Measurements from ENCODE around the gene DNAH3.
A peak's percentile ranks its signal among the peaks of the same experiment; 100 is the strongest.
"Not testable (repeated sequence)": the region's sequence is repeated elsewhere in the genome, so short reads cannot be mapped to it uniquely, and the experiment has no call there.

The DNAH3 gene

DNA sequence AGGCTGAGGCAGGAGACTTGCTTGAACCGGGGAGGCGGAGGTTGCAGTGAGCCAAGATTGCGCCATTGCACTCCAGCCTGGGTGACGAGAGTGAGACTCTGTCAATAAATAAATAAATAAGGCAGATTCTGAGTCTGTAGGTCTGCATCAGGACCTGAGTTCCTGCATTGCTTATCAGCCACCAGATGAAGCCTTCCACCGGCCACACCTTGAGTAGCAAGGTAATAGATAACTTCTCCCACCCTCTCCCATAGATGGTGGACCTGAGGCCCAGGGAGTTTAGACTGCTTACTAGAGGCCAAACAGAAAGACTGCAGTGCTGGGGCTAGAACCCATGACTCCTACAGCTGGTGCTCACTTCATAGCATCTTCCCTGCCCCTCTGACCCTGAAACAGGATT, 38.7 kb upstream of the DNAH3 start:
- H3K27me3 ChIP-seq (ENCODE audit: control insufficient read depth in 2 of 2, insufficient read depth in 2 of 2, low read length in 2 of 2), result peaks cover 0 to 2% of the 10 kb centered on the region in 2 donors
- no peak overlapping the region for H3K4me3 ChIP-seq (ENCODE audit: low read length in 2 of 2)
- peaks cover 4 to 9% of the 10 kb centered on the region in 2 donors for H3K4me1 ChIP-seq (ENCODE audit: control insufficient read depth in 2 of 2, insufficient read depth in 2 of 2, low read length in 2 of 2)
- no peak overlapping the region for H3K27ac ChIP-seq (ENCODE audit: low read depth in 2 of 2, low read length in 2 of 2)
- no peak overlapping the region for H3K9ac ChIP-seq (ENCODE audit: low read depth in 1 of 2, low read length in 2 of 2)
- no peaks in the 10 kb centered on the region for H3K36me3 ChIP-seq (ENCODE audit: control insufficient read depth in 2 of 2, insufficient read depth in 2 of 2, low read length in 2 of 2)
- peaks cover 0 to 2% of the 10 kb centered on the region in 2 donors for H3K9me3 ChIP-seq (ENCODE audit: control insufficient read depth in 2 of 2, low read length in 2 of 2)

DNA sequence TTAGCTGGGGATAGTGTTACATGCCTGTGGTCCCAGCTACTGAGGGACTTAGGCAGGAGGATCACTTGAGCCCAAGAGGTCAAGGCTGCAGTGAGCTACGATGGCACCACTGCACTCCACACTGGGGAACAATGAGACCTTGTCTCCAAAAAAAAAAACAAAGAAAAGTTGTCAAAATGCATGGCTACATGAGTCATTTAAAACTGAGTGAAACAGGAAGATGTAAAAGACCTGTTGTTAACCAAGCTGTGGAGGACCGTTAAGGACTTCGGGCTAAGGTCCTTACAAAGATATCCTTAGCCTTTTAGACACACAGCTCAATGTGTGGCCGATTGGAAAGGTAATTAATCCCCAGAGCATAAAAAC, 35.7 kb upstream of the DNAH3 start:
- H3K9me3 ChIP-seq (ENCODE audit: control insufficient read depth in 2 of 2, low read length in 2 of 2), result no peaks in the 10 kb centered on the region
- H3K4me1 ChIP-seq (ENCODE audit: control insufficient read depth in 2 of 2, insufficient read depth in 2 of 2, low read length in 2 of 2), result peaks cover 4 to 9% of the 10 kb centered on the region in 2 donors
- no peak overlapping the region for H3K9ac ChIP-seq (ENCODE audit: low read depth in 1 of 2, low read length in 2 of 2)

DNA sequence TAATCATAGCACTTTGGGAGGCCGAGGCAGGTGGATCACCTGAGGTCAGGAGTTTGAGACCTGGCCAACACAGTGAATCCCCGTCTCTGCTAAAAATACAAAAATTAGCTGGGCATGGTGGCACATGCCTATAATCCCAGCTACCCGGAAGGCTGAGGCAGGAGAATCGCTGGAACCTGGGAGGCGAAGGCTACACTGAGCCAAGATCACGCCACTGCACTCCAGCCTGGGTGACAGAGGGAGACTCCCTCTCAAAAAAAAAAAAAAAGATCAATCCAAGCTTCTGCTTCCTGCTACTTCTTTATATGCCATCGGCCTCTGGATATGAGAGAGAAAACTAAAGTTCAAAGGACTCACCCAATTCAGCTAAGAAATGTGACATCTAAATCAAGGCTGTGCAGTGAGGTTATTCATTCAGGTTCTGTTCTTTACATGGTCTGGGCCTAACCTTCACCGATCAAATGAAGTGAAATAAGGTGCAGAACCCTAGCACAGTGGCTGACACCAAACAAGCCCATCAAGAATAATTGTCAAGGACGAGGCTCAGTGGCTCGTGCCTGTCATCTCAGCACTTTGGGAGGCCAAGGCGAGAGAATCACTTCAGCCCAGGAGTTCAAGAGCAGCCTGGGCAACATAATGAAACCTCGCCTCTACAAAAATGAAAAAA, 35.1 kb upstream of the DNAH3 start:
- Histone ChIP-seq H3K27me3 (ENCODE audit: control insufficient read depth in 2 of 2, insufficient read depth in 2 of 2, low read length in 2 of 2) (peaks cover 0 to 2% of the 10 kb centered on the region in 2 donors), H3K9me3 (ENCODE audit: control insufficient read depth in 2 of 2, low read length in 2 of 2) (no peaks in the 10 kb centered on the region), H3K4me3 (ENCODE audit: low read length in 2 of 2) (no peak overlapping the region), H3K9ac (ENCODE audit: low read depth in 1 of 2, low read length in 2 of 2) (no peak overlapping the region), H3K27ac (ENCODE audit: low read depth in 2 of 2, low read length in 2 of 2) (peak overlapping the region in 1 of 2 donors; percentile 32), H3K4me1 (ENCODE audit: control insufficient read depth in 2 of 2, insufficient read depth in 2 of 2, low read length in 2 of 2) (peaks cover 4 to 9% of the 10 kb centered on the region in 2 donors), H3K36me3 (ENCODE audit: control insufficient read depth in 2 of 2, insufficient read depth in 2 of 2, low read length in 2 of 2) (peaks cover 13 to 14% of the 10 kb centered on the region in 2 donors)

More for the DNA sequence above, 35.7 kb upstream of the DNAH3 start:
- H3K27ac ChIP-seq (ENCODE audit: low read depth in 2 of 2, low read length in 2 of 2), result peak overlapping the region in 1 of 2 donors; percentile 4
- H3K27me3 ChIP-seq (ENCODE audit: control insufficient read depth in 2 of 2, insufficient read depth in 2 of 2, low read length in 2 of 2), result peaks cover 0 to 2% of the 10 kb centered on the region in 2 donors
- peaks cover 9% of the 10 kb centered on the region in 2 donors for H3K36me3 ChIP-seq (ENCODE audit: control insufficient read depth in 2 of 2, insufficient read depth in 2 of 2, low read length in 2 of 2)
- no peak overlapping the region for H3K4me3 ChIP-seq (ENCODE audit: low read length in 2 of 2)

DNA sequence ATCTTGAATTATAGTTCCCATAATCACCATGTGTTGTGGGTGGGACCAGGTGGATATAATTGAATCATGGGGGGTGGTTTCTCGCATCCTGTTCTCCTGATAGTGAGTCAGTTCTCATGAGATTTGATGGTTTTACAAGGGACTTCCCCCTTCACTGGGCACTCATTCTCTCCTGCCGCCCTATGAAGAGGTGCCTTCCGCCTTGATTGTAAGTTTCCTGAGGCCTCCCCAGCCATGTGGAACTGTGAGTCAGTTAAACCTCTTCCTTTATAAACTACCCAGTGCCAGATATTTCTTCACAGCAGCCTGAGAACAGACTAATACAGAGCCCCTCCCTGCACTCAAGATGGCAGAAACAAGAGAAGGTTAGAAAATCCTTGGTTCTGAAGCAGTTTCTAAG, 34.2 kb upstream of the DNAH3 start:
- H3K36me3 ChIP-seq (ENCODE audit: control insufficient read depth in 2 of 2, insufficient read depth in 2 of 2, low read length in 2 of 2), result peaks cover 16% of the 10 kb centered on the region in 2 donors
- no peak overlapping the region for H3K9ac ChIP-seq (ENCODE audit: low read depth in 1 of 2, low read length in 2 of 2)
- H3K27me3 ChIP-seq (ENCODE audit: control insufficient read depth in 2 of 2, insufficient read depth in 2 of 2, low read length in 2 of 2), result no peaks in the 10 kb centered on the region
- H3K9me3 ChIP-seq (ENCODE audit: control insufficient read depth in 2 of 2, low read length in 2 of 2), result no peaks in the 10 kb centered on the region
- H3K4me3 ChIP-seq (ENCODE audit: low read length in 2 of 2), result no peak overlapping the region
- no peak overlapping the region for H3K27ac ChIP-seq (ENCODE audit: low read depth in 2 of 2, low read length in 2 of 2)
- peaks cover 4 to 9% of the 10 kb centered on the region in 2 donors for H3K4me1 ChIP-seq (ENCODE audit: control insufficient read depth in 2 of 2, insufficient read depth in 2 of 2, low read length in 2 of 2)

DNA sequence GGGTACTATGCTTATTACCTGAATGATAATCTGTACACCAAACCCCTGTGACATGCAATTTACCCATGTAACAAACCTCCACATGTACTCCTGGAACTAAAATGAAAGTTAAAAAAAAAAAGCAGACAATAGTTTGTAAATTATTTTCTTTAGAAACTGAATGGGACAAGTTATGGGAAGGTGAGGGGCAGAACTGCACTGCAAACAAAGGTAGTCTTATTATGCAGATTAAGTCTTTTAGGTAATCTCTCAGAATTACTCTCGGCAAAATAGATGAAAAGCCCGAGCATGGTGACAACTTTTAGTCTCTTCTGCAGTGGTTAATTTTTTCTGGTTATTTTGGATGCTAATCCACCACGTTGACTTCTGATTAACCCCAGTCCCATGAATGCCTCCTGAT, 33.3 kb upstream of the DNAH3 start:
- Histone ChIP-seq H3K36me3 (ENCODE audit: control insufficient read depth in 2 of 2, insufficient read depth in 2 of 2, low read length in 2 of 2) (peaks cover 23% of the 10 kb centered on the region in 2 donors), H3K9ac (ENCODE audit: low read depth in 1 of 2, low read length in 2 of 2) (no peak overlapping the region), H3K4me3 (ENCODE audit: low read length in 2 of 2) (no peak overlapping the region), H3K9me3 (ENCODE audit: control insufficient read depth in 2 of 2, low read length in 2 of 2) (no peaks in the 10 kb centered on the region), H3K27ac (ENCODE audit: low read depth in 2 of 2, low read length in 2 of 2) (no peak overlapping the region), H3K4me1 (ENCODE audit: control insufficient read depth in 2 of 2, insufficient read depth in 2 of 2, low read length in 2 of 2) (peaks cover 4 to 9% of the 10 kb centered on the region in 2 donors), H3K27me3 (ENCODE audit: control insufficient read depth in 2 of 2, insufficient read depth in 2 of 2, low read length in 2 of 2) (no peaks in the 10 kb centered on the region)

DNA sequence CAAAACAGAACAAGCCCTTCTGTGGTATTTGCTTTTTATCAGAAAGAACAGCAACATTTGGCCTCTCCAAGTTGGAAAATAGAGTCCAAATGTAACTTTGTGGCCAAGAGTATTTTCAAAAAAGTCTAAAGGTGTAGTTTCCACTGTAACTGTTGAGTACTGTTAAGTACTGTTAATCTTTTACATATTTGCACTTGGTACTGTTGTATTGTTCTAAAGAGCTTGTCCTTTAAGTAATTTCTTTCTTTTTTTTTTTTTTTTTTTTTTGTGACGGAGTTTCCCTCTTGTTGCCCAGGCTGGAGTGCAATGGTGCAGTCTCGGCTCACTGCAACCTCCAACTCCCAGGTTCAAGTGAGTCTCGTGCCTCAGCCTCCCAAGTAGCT, 29.3 kb upstream of the DNAH3 start:
- no peak overlapping the region for H3K4me3 ChIP-seq (ENCODE audit: low read length in 2 of 2)
- no peaks in the 10 kb centered on the region for H3K9me3 ChIP-seq (ENCODE audit: control insufficient read depth in 2 of 2, low read length in 2 of 2)
- H3K36me3 ChIP-seq (ENCODE audit: control insufficient read depth in 2 of 2, insufficient read depth in 2 of 2, low read length in 2 of 2), result peaks cover 34 to 39% of the 10 kb centered on the region in 2 donors
- H3K4me1 ChIP-seq (ENCODE audit: control insufficient read depth in 2 of 2, insufficient read depth in 2 of 2, low read length in 2 of 2), result peaks cover 0 to 4% of the 10 kb centered on the region in 2 donors
- no peak overlapping the region for H3K27ac ChIP-seq (ENCODE audit: low read depth in 2 of 2, low read length in 2 of 2)
- no peaks in the 10 kb centered on the region for H3K27me3 ChIP-seq (ENCODE audit: control insufficient read depth in 2 of 2, insufficient read depth in 2 of 2, low read length in 2 of 2)
- H3K9ac ChIP-seq (ENCODE audit: low read depth in 1 of 2, low read length in 2 of 2), result no peak overlapping the region

DNA sequence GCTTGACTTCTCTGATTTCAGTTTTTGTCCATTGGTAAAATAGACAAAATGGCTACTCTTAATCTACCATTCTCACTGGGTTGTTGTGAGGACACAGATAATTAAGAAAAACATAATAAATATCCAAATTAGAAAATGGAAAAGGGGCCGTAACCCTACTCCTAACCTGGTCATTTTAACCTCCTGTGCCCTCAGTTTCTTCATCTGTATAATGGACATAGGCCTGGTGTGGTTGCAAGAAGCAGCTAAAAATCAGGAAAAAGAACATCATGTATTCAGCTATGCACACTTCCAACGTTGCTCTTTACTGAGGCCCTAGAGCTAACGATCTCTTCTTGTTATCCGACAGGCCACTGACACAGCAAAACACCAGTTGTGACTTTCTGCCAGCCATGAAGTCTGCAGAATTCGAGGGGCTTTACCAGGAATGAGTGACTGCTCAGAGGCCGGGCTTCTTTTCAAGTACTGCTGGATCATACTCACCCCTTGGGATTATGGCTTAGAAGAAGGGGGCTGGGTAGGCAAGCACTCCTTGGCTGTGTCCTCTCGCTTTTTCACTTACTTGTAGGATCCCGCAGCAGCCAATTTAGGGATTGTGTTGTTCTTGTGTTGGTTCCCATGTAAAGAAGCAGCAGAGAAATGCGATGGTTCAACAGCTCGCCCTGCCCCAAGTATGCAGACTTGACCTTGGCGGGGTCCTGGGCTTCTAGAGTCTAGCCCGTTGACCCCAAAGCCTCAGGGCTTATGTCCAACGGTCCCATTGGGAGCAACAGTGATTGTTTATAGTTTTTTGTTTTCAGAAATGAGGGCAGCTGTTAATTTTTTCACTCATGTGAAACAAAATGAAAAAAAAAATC, 28.7 kb upstream of the DNAH3 start:
- Histone ChIP-seq H3K9ac (ENCODE audit: low read depth in 1 of 2, low read length in 2 of 2) (no peak overlapping the region), H3K27me3 (ENCODE audit: control insufficient read depth in 2 of 2, insufficient read depth in 2 of 2, low read length in 2 of 2) (no peaks in the 10 kb centered on the region), H3K9me3 (ENCODE audit: control insufficient read depth in 2 of 2, low read length in 2 of 2) (no peaks in the 10 kb centered on the region), H3K27ac (ENCODE audit: low read depth in 2 of 2, low read length in 2 of 2) (no peak overlapping the region), H3K4me1 (ENCODE audit: control insufficient read depth in 2 of 2, insufficient read depth in 2 of 2, low read length in 2 of 2) (peaks cover 0 to 3% of the 10 kb centered on the region in 2 donors), H3K36me3 (ENCODE audit: control insufficient read depth in 2 of 2, insufficient read depth in 2 of 2, low read length in 2 of 2) (peaks cover 39% of the 10 kb centered on the region in 2 donors), H3K4me3 (ENCODE audit: low read length in 2 of 2) (no peak overlapping the region)

DNA sequence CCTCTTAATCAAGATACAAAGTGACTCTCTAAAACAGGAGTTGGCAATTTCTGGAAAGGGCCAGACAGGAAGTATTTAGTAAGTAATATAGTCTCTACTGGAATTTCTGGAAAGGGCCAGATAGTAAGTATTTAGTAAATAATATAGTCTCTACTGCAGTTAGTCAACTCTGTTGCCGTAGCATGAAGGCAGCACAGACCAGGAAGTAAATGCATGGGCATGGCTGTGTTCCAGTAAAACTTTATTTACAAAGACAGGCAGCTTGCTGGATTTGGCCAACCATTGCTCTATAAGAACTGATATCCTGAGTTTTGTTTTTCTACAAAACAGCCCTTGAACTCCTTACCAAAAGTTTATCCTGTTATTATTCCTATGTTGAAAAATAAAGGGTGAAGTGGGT, 24.8 kb upstream of the DNAH3 start:
- Histone ChIP-seq H3K9ac (ENCODE audit: low read depth in 1 of 2, low read length in 2 of 2) (no peak overlapping the region), H3K4me1 (ENCODE audit: control insufficient read depth in 2 of 2, insufficient read depth in 2 of 2, low read length in 2 of 2) (peaks cover 0 to 3% of the 10 kb centered on the region in 2 donors), H3K27me3 (ENCODE audit: control insufficient read depth in 2 of 2, insufficient read depth in 2 of 2, low read length in 2 of 2) (no peaks in the 10 kb centered on the region), H3K9me3 (ENCODE audit: control insufficient read depth in 2 of 2, low read length in 2 of 2) (no peaks in the 10 kb centered on the region), H3K4me3 (ENCODE audit: low read length in 2 of 2) (no peak overlapping the region), H3K36me3 (ENCODE audit: control insufficient read depth in 2 of 2, insufficient read depth in 2 of 2, low read length in 2 of 2) (peaks cover 43 to 45% of the 10 kb centered on the region in 2 donors), H3K27ac (ENCODE audit: low read depth in 2 of 2, low read length in 2 of 2) (no peak overlapping the region)

DNA sequence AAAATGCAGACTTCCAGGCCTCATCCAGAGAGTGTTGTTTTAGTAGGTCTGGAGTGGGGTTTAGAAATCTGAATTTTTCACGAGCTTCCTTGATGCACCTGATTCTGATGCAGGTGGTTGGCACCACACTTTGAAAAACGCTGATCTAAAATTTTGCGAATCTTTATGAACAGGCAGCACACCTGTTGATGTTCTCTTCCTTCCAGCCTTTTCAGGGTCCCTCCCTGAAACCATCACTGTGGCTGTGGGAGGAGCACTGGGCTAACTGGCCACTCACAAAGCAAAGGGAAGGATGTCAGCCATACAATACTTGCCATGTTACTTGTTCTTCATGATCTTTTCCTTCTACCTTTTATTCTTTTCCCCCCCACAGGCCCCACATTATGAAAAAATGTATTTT, 22.0 kb upstream of the DNAH3 start:
- Histone ChIP-seq H3K4me1 (ENCODE audit: control insufficient read depth in 2 of 2, insufficient read depth in 2 of 2, low read length in 2 of 2) (peaks cover 0 to 3% of the 10 kb centered on the region in 2 donors), H3K27ac (ENCODE audit: low read depth in 2 of 2, low read length in 2 of 2) (no peak overlapping the region), H3K27me3 (ENCODE audit: control insufficient read depth in 2 of 2, insufficient read depth in 2 of 2, low read length in 2 of 2) (no peaks in the 10 kb centered on the region), H3K9ac (ENCODE audit: low read depth in 1 of 2, low read length in 2 of 2) (no peak overlapping the region), H3K36me3 (ENCODE audit: control insufficient read depth in 2 of 2, insufficient read depth in 2 of 2, low read length in 2 of 2) (peaks cover 35 to 36% of the 10 kb centered on the region in 2 donors), H3K9me3 (ENCODE audit: control insufficient read depth in 2 of 2, low read length in 2 of 2) (no peaks in the 10 kb centered on the region), H3K4me3 (ENCODE audit: low read length in 2 of 2) (no peak overlapping the region)

DNA sequence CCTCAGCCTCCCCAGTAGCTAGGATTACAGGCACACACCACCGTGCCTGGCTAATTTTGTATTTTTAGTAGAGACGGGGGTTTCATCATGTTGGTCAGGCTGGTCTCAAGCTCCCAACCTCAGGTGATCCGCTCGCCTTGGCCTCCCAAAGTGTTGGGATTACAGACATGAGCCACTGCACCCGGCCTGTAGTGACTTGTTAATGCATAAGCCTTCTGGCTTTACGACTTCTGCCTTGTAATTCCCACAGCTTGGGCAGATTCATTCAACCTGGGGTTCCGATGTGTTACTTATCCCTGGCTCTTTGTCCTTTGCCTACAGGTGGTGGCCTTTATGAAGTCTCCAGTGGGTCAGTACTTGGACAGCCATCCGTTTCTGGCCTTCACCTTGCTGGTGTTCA, 19.5 kb upstream of the DNAH3 start:
- H3K9ac ChIP-seq (ENCODE audit: low read depth in 1 of 2, low read length in 2 of 2); H3K4me3 ChIP-seq (ENCODE audit: low read length in 2 of 2); H3K4me1 ChIP-seq (ENCODE audit: control insufficient read depth in 2 of 2, insufficient read depth in 2 of 2, low read length in 2 of 2); H3K27me3 ChIP-seq (ENCODE audit: control insufficient read depth in 2 of 2, insufficient read depth in 2 of 2, low read length in 2 of 2); H3K9me3 ChIP-seq (ENCODE audit: control insufficient read depth in 2 of 2, low read length in 2 of 2); H3K27ac ChIP-seq (ENCODE audit: low read depth in 2 of 2, low read length in 2 of 2): not testable (repeated sequence)
- H3K36me3 ChIP-seq (ENCODE audit: control insufficient read depth in 2 of 2, insufficient read depth in 2 of 2, low read length in 2 of 2), result peaks cover 37 to 40% of the 10 kb centered on the region in 2 donors
